RCC 7860 (cell line): Measurements from ENCODE around the gene PANK1.
"Not testable (repeated sequence)": the region's sequence is repeated elsewhere in the genome, so short reads cannot be mapped to it uniquely, and the experiment has no call there.

Source experiments
- DNase-seq: peaks from one replicate; pipeline ENCODE4 v3.0.0-alpha.2; 2015; ENCODE audit warnings: low spot score
- FAIRE-seq: peaks from 2 replicates; lab custom pipeline; 2012; peaks lifted over from hg19 to GRCh38; lab: Jason Lieb, UNC

Gene PANK1

GRCh38 chr10:89576022-89576421 lies 69.0 kb downstream of the PANK1 start:
- no peak for DNase-seq
- no peak for FAIRE-seq

- DNase-seq, result no peak
- peak; percentile 61 for FAIRE-seq
Observed at GRCh38 chr10:89575031-89575430, 70.0 kb downstream of the PANK1 start.

- DNase-seq, result no peak
- no peak for FAIRE-seq
Observed at GRCh38 chr10:89574368-89574767, 70.7 kb downstream of the PANK1 start.

- FAIRE-seq (no peak), DNase-seq (no peak)
Observed at GRCh38 chr10:89567576-89568245, 77.3 kb downstream of the PANK1 start.

- DNase-seq, result no peak
Observed at GRCh38 chr10:89566992-89567391, 78.0 kb downstream of the PANK1 start.

GRCh38 chr10:89566095-89566950 lies 78.7 kb downstream of the PANK1 start:
- DNase-seq (no peak), FAIRE-seq (no peak)

More at GRCh38 chr10:89566992-89567391, 78.0 kb downstream of the PANK1 start:
- no peak for FAIRE-seq

- no peak for FAIRE-seq
- no peak for DNase-seq
Observed at GRCh38 chr10:89565180-89565579, 79.9 kb downstream of the PANK1 start.

- DNase-seq (peak; percentile 63), FAIRE-seq (peak; percentile 95)
Observed at GRCh38 chr10:89563861-89564478, 81.1 kb downstream of the PANK1 start.

GRCh38 chr10:89563311-89563710 lies 81.7 kb downstream of the PANK1 start:
- DNase-seq (no peak), FAIRE-seq (no peak)

GRCh38 chr10:89556600-89556999 lies 88.4 kb downstream of the PANK1 start:
- DNase-seq (peak; percentile 78), FAIRE-seq (peak; percentile 75)

- peak; percentile 82 for FAIRE-seq
- DNase-seq, result peak; percentile 50
Observed at GRCh38 chr10:89555688-89556445, 89.2 kb downstream of the PANK1 start.

- DNase-seq, result no peak
- FAIRE-seq, result no peak
Observed at GRCh38 chr10:89554433-89554832, 90.6 kb downstream of the PANK1 start.

GRCh38 chr10:89553064-89553734 lies 91.8 kb downstream of the PANK1 start:
- FAIRE-seq (peak; percentile 98), DNase-seq (peak; percentile 97)

GRCh38 chr10:89552213-89552612 lies 92.8 kb downstream of the PANK1 start:
- DNase-seq (no peak), FAIRE-seq (no peak)

- FAIRE-seq (no peak), DNase-seq (no peak)
Observed at GRCh38 chr10:89550509-89550908, 94.5 kb downstream of the PANK1 start.

GRCh38 chr10:89549510-89549909 lies 95.5 kb downstream of the PANK1 start:
- no peak for DNase-seq
- FAIRE-seq, result no peak

- DNase-seq (no peak), FAIRE-seq (no peak)
Observed at GRCh38 chr10:89548673-89549072, 96.4 kb downstream of the PANK1 start.

- FAIRE-seq (no peak), DNase-seq (no peak)
Observed at GRCh38 chr10:89547853-89548513, 97.1 kb downstream of the PANK1 start.

- not testable (repeated sequence) for DNase-seq, FAIRE-seq
Observed at GRCh38 chr10:89546651-89547050, 98.4 kb downstream of the PANK1 start.

GRCh38 chr10:89543841-89544240 lies 101.2 kb downstream of the PANK1 start:
- DNase-seq, result no peak

More at GRCh38 chr10:89543841-89544240, 101.2 kb downstream of the PANK1 start:
- no peak for FAIRE-seq
